GM21723 (cell line): ENCODE data around the gene KIN.
A peak's percentile ranks its signal among the peaks of the same experiment; 100 is the strongest.
"Not testable (repeated sequence)": the region's sequence is repeated elsewhere in the genome, so short reads cannot be mapped to it uniquely, and the experiment has no call there.

Experiments used
- ATAC-seq: cut with Tn5 transposase; IDR thresholded peaks from one replicate; pipeline ENCODE4 v1.9.1; 2021; ENCODE audit warnings: mild to moderate bottlenecking, moderate library complexity; ENCODE audit not compliant: unreplicated experiment

KIN gene

GRCh38 chr10:7794251-7795026 lies 6.6 kb upstream of the KIN start:
- ATAC-seq: no peak

- ATAC-seq: no peak
These were observed 4.7 kb upstream of the KIN start for GRCh38 chr10:7792541-7792940.

- no peak for ATAC-seq
These were observed 1.6 kb upstream of the KIN start for GRCh38 chr10:7789390-7789789.

- peak; percentile 14 for ATAC-seq
These were observed 970 bp upstream of the KIN start for GRCh38 chr10:7788639-7789286.

GRCh38 chr10:7787150-7787856 lies 490 bp downstream of the KIN start:
- peak; percentile 17 for ATAC-seq

GRCh38 chr10:7786430-7786829 lies 1.4 kb downstream of the KIN start:
- no peak for ATAC-seq

- ATAC-seq: not testable (repeated sequence)
These were observed 5.6 kb downstream of the KIN start for GRCh38 chr10:7782194-7782593.

GRCh38 chr10:7776777-7777176 lies 11.0 kb downstream of the KIN start:
- ATAC-seq: no peak

GRCh38 chr10:7773845-7774801 lies 13.7 kb downstream of the KIN start:
- no peak for ATAC-seq

GRCh38 chr10:7768417-7768816 lies 19.4 kb downstream of the KIN start:
- no peak for ATAC-seq

- no peak for ATAC-seq
These were observed 20.6 kb downstream of the KIN start for GRCh38 chr10:7767209-7767608.

GRCh38 chr10:7766241-7766640 lies 21.6 kb downstream of the KIN start:
- no peak for ATAC-seq

- ATAC-seq: no peak
These were observed 23.9 kb downstream of the KIN start for GRCh38 chr10:7763929-7764328.

- ATAC-seq: no peak
These were observed 31.3 kb downstream of the KIN start for GRCh38 chr10:7756360-7756992.

- no peak for ATAC-seq
These were observed 32.7 kb downstream of the KIN start for GRCh38 chr10:7755103-7755502.

- ATAC-seq: no peak
These were observed 35.5 kb downstream of the KIN start for GRCh38 chr10:7752251-7752650.

GRCh38 chr10:7750222-7750621 lies 37.6 kb downstream of the KIN start:
- no peak for ATAC-seq

- ATAC-seq: not testable (repeated sequence)
These were observed 39.2 kb downstream of the KIN start for GRCh38 chr10:7748637-7749036.

- no peak for ATAC-seq
These were observed 43.5 kb downstream of the KIN start for GRCh38 chr10:7744307-7744706.
